Muscle of arm (tissue), 12 donors: Measurements from ENCODE around the gene C2. TPM values are rescaled to one million over a fixed set of nuclear protein-coding genes. Genes with fewer than 3 reads are reported as not detected.

ENCODE experiments used
- DNase-seq: peaks from one replicate; pipeline ENCODE4 v3.0.0-alpha.2; 2013
- polyA plus RNA-seq, 12 donors: library from polyadenylated mRNA; unstranded; fragments of 120-200 nt; gene quantifications; one replicate each; pipeline ENCODE4 v1.2.1, GENCODE V29; 2013; ENCODE audit not compliant: insufficient read length in 12 of 12

C2 gene
- polyA plus RNA-seq, 12 donors: 4.3 to 21.2 (median 6.9) TPM; not detected in 1

DNA sequence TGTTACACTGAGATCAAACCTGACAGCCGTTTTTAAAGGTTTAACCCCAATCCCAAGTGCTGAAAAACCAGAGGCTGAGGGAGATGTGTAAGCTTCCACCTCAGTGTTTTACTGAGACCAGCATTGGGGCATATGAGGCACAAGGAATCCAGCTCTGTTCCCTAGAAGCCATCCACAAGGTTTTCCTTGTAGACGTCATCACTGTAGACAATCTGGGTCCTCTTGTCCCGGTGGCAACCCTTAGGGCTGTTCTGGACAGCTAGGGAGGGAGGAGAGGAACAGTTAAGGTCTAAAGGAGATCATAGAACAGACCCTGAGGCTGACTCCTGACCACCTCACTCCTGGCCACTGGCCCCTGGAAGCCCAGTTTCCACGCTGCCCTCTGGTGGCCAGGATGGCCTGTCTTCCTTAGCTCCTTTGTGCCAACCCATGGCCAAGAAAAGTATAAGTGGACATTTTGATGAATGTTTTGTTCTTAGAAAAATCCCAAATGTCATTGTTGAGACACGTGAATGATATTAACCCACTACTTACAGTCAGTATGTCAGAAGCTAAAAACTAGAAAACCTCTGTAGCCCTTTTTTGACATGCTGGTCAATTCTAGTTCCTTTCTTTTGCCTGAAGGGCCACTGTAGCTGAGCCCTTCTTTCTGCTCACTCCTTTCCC is 24.8 kb downstream of the C2 start:
- peak; percentile 30 for DNase-seq

DNA sequence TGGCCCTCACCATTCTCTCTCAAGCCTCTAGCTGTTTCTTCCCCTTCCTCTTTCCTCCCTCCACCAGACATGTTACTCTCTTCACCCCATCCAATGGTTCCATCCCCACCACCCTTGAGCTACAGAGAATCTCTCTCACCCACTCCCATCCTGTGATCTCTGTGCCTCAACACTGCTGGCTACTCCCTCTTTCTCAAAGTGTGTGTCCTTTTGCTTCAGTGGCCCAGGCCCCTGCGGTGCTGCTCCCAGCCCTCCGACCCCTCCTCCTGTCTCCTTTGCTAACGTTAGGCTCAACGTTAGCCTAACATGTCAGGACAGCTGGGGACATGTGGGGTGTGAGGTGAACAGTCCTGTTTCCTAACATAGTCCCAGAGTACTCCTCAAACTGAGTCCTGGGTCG is 25.4 kb downstream of the C2 start:
- no peak for DNase-seq

DNA sequence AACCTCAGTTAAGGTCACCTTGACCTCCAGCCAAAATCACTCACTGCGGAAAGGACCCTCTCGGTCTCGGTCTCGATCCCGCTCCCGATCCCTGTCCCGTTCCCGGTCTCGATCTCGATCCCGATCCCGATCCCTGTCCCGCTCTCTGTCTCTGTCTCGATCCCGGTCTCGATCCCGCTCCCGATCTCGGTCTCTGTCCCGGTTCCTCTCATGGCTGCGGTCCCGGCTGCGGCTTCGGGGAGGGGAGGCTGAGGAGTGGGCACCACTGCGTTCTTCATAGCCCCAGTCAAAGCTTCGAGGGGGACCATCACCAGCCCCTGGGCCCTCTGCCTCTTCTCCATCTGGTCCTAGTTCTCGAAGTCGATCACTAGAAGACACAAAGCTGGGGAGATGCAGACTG is 27.0 kb downstream of the C2 start:
- no peak for DNase-seq

DNA sequence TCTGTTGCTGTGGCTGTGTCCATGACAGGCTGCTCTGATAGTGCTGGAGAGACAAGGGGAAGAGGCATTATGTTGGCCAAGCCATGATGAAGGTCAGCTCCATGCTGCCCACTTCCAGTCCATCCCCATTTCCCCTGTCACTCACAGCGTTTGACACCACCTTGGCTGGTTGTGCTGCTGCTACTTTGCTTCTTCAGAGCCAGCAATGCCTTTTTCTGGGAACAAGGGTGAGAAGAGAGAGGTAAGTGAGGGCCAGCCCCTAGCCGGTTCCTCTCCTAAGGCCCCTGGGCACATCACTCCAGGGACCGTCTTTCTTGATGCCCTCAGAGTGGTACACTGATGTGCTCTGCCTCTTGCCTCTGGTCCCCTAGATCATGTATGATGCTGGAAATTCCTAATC is 29.3 kb downstream of the C2 start:
- DNase-seq: no peak

DNA sequence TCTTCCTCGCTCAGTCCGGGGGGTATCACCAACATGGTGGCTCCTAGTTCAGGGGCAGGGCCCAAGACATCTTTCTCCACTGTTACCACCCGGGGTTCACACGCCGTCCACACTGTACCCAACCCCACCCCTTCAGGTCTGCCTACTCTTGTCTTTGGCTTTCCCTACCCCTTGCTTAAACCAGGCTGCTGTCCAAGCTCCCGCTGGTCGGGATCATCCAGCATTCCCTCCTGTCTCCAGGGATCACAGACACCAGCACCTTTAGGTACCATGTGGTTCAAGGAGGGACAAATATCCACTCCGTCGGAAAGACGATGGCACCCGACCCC is 30.9 kb downstream of the C2 start:
- DNase-seq: no peak

DNA sequence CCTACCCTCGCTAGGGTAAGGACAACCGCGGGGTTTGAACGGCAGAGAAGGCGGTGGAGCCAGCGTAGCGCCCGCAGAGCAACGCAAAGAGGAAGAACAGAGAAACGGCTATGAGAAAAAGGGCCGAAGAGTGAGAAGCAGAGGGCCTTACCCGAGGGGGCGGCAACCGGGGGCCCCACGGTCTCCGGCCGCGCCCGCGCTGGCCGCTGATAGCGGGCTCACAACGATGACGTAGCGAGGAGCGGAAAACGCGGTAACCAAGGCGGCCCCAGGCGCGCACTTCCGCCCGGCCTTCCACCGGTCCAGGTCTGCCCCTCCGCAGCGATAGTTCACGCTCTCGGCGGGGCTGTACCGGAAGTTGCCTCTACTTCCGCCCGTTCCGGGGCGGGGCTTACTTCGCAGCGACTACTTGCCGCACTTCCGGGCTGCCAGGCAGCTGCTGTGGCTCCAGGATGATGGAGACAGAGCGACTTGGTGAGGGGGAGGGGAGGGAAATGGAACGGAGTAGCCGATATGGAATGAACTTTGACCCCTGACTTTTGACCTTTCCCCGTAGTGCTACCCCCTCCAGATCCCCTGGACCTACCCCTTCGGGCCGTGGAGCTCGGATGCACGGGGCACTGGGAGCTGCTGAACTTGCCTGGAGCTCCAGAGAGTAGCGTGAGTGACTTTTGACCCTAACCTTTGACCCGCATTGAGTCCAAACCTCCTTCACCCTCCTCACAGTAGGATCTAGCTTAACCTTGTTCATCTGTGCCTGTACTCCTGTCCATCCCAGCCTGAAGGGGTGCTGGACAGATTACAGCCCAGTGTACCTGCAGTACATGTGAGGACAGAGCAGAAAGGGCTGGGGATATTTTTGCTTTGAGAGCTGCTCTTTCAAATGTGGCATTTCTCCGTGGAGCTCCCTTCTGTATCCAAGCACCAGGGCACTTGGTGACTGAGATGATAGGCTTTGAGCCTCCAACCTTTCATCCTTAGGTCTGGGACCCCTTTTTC is 31.5 kb downstream of the C2 start, which contains the start of the genes NELFE and SKIC2:
Gene NELFE, minus strand, starts transcription at position 231 of the 999 bp plus-strand sequence. CDS start 525 bp downstream, outside the sequence.
Gene SKIC2, plus strand, starts transcription at position 435 of the 999 bp plus-strand sequence. Its CDS starts 18 bp downstream, at position 453.
- peak; percentile 98 for DNase-seq

DNA sequence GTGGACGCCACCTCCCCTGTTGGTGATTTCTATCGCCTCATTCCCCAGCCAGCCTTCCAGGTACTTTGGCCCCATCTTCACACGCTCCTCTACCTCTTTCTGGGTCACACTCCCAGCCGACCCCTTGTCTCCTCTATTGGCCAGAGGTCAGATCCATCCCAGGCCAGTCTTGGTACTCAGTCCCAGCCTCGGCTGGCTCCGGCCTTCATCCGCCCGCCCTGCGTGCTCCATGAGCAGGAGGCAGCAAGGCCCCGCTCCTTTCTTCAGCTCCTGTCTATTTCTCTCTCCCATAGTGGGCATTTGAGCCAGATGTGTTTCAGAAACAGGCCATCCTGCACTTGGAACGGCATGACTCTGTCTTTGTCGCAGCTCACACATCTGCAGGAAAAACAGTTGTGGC is 34.1 kb downstream of the C2 start:
- DNase-seq: no peak

DNA sequence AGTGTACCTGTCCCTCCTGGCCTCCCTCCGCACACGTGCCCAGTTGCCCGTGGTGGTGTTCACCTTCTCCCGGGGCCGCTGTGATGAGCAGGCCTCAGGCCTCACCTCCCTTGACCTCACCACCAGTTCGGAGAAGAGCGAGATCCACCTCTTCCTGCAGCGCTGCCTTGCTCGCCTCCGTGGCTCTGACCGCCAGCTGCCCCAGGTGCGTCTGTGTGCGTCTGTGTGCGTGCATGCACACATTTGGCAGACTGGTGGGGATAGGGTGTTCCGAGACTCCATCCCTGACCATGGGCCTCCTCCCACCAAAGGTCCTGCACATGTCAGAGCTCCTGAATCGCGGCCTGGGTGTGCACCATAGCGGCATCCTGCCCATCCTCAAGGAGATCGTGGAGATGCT is 36.4 kb downstream of the C2 start:
- no peak for DNase-seq

DNA sequence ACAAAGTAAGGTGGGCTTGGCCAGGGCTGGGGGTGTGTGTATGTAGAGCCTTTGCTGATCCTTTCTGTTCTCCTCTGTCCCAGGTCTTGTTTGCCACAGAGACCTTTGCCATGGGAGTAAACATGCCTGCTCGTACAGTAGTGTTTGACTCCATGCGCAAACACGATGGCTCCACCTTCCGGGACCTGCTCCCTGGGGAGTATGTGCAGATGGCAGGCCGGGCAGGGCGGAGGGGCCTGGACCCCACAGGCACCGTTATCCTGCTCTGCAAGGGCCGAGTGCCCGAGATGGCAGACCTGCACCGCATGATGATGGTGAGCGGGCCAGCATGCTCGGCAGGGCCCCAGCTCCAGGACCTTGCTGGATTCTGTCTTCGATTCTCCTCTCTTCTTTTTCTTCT is 38.2 kb downstream of the C2 start:
- DNase-seq: no peak

DNA sequence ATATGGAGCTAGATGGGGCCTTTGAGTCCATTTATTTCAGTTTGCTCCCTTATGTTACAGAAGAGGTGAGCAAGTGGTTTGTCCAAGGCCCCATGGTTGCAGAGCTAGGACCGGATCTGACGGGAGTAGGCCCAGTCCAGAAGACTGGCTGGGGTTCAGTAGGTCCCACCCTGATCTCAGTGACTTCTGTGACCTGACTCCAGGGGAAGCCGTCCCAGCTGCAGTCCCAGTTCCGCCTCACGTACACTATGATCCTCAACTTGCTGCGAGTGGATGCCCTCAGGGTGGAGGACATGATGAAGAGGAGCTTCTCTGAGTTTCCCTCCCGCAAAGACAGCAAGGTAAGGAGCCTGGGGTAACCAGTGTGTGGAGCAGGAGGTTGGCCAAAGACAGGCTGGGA is 39.0 kb downstream of the C2 start:
- DNase-seq: no peak

DNA sequence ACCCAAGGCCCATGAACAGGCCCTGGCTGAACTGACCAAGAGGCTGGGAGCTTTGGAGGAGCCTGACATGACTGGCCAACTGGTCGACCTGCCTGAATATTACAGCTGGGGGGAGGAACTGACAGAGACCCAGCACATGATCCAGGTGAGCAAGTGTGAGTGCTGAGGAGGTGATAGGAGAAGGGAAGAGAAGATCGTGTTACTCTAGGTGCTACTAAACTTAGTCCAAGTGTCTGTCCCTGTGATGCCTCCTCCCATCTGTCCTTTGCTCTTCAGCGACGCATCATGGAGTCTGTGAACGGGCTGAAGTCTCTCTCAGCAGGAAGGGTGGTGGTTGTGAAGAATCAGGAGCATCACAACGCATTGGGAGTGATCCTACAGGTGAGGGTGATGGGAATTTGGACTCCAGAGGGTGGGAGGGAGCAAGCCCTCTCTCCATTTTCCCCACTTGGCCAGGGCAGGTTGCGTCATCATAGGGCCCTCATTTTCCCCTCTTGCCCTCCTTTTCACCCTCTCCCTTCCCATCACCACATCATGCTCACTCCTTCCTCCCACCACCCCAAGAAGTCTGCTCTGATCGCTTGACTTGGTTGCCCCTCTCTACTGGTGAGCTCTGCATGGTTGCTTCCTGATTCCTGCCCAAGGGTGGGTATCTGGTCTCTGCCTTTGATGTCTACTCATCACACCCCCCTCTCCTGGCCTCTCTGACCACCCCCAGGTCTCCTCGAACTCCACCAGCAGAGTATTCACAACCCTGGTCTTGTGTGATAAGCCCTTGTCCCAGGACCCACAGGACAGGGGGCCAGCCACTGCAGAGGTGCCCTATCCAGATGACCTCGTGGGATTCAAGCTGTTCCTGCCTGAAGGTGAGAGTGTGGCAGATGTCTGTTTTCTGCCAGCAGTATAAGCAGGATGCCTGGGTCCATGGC is 39.7 kb downstream of the C2 start:
- DNase-seq: no peak

DNA sequence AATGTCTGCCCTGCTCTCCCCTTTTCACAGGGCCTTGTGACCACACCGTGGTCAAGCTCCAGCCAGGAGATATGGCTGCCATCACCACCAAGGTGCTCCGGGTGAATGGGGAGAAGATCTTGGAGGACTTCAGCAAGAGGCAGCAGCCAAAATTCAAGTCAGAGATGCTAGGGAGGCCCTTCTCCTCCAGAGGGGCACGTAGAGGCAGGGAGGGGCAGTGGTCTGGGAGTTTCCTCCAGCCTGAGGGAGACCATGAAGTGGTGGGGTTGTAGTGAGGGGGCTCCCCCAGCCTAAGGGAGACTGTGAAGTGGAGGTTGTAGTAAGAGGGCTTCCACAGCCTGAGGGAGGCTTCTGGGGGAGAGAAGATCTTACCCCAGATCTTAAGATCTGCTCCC is 40.4 kb downstream of the C2 start:
- no peak for DNase-seq

DNA sequence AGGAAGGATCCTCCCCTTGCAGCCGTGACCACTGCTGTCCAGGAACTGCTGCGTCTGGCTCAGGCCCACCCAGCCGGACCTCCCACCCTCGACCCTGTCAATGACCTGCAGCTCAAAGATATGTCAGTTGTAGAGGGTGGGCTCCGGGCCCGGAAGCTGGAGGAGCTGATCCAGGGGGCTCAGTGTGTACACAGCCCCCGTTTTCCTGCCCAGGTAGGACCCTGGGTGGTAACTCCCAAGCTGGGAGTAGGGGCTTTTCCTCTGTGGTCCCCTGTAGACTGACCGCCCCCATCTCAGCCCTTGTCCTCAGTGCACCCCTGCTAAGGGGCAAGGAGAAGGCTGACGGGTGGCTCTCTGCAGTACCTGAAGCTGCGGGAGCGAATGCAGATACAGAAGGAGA is 40.8 kb downstream of the C2 start:
- DNase-seq: no peak

DNA sequence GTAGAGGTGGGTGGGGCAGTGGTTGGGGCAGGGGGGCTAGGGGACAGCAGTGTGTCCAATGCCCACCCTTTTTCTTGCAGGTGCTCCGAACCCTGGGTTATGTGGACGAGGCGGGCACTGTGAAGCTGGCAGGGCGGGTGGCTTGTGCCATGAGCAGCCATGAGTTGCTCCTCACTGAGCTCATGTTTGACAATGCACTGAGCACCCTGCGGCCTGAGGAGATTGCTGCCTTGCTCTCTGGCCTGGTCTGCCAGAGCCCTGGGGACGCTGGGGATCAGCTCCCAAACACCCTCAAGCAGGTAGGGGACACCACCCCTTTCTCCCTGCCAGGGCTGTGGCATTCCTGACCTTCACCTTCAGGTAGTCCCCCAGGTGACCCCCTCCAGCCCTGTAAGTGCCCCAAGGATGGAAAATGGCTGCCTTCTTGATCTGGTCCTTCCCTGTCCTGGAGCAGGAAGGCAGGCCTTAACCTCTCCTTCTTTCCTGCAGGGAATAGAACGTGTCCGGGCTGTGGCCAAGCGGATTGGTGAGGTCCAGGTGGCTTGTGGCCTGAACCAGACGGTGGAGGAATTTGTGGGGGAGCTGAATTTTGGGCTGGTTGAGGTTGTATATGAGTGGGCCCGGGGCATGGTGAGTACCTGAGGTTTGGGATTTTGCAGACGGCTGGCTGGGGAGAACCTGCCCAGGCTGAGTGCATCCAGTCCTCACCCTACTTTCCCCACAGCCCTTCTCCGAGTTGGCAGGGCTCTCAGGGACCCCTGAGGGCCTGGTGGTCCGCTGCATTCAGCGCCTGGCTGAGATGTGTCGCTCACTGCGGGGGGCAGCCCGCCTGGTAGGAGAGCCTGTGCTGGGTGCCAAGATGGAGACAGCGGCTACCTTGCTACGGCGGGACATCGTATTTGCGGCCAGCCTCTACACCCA is 41.5 kb downstream of the C2 start:
- no peak for DNase-seq

DNA sequence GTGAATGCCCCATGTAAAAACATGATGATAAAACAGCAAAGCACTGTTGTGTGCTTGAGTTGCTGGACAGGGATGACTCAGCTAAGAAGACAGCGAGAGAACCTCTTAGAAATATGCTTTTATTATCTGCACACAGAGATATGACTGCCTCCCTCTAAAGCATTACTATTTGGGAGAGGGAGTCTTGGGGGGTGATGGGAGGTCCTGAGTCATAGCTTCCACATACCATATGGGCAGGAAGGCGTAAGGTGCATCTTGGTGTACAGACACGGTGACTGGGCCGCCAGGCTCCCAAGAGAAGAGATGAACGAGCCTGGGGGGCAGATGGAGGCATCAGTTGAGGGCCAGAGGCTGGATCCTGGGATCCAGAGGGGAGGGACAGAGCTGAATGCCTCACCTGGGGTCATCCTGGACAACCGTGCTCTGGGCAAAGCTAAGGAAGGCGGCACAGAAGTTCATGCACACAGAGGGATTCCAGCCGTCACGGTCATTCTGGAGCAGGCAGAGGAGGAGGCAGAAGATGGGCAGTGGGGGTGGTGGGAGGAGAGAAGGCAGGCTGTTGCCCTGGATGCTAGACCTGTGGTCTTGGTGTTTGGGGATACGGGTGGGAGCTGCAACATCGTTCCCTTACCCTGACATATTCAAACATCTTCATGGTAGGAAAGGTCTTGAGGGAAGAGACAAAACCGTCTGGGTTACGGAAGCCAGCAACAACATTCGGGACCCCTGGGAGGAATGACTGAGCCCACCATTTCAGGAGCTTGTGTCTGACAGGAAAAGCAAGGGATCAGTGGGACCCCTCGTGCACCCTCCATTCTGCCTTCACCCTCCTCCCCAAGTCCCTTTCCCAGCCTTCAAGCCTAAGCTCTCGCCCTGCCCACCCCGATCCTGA is 42.4 kb downstream of the C2 start:
- no peak for DNase-seq

DNA sequence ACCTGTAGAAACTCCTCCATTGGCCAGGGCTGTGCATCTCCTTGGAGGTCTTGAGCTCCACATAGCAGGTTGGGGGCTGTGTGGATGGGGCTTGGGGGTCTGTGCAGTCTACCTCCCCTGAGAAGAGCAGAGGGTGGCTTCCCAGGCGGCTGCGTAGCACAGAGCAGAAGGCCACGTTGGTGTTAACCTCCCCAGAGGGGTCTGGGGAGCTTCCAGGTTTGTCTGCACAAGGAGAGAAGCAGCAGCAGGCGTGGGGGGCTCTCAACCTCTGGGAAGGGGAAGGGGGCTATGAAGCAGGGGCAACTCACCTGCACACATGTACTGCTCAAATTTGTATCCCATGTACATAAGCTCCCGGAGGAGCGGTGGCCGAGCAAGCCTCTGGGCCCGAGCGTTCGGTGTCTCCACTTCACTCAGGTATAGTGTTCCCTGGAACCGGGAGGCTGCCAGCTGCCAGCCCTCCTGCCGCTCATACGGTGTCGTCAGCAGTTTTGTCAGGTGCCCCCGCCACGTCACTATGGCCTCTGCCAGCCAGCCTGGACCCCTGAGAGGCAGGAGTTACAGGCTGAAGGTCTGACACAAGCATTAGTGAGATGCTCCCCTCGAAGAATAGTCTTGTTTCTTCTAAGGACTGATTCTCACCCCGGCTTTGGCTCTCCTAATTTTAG is 43.2 kb downstream of the C2 start:
- no peak for DNase-seq

DNA sequence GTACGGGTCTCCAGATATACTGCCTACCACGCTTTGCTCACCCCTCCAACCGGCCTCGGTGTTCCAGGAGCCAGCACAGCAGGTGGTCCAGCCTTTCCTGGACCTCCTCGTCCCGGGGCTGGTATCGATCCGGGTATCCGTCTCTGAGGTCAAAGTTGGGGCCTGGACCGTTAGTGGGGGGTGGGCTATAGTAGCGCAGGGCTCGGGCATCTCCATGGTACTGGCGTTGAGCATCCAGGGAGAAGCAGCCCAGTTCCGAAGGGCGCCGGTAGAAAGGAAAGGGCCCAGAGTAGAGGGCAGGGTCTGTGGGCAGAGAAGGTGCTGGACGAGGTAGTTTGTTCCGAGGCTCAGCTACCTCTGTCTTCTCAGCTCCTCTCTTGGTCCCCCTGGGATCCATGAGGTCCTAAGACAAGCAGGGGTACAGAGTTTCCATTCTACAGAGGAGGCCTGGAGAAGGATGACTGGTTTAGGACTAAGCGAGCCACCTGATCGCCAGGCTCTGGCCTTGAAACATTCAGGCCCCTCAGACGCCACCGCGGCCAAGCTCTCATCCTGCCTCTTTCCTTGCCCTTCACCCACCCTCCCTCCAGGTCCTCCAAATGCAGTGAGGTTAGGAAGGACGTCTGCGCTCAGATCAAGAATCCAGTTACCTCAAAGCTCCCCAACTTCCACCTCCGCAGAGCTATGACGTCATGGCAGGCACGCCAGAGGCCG is 43.9 kb downstream of the C2 start:
- DNase-seq: no peak

DNA sequence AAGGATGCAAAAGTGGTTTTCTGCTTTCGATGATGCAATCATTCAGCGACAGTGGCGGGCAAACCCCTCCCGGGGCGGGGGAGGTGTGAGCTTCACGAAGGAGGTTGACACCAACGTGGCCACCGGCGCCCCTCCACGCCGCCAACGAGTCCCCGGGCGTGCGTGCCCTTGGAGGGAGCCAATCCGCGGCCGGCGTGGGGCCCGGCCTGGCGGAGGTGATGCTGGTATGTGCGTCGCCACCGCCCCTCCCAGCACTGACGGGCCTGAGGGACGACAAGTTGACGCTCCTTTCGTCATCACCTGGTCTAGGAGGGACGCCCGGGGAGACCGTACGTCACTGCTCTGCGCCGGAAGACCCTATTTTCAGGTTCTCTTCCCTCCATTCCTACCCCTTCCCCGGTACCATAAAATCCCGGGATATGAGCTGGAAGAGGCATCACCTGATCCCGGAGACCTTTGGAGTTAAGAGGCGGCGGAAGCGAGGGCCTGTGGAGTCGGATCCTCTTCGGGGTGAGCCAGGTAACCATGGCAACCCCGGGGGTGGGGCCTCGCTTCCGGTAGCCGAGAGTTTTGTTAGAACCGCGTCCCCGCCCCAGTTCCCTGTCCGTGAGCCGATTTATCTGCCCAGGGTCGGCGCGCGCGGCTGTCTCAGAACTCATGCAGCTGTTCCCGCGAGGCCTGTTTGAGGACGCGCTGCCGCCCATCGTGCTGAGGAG is 44.6 kb downstream of the C2 start, which contains the start of gene DXO:
Gene DXO, minus strand, starts transcription at position 146 of the 716 bp plus-strand sequence. CDS start 463 bp downstream, outside the sequence.
- peak; percentile 98 for DNase-seq
